Activated naive CD8-positive, alpha-beta T cell (primary cell): ENCODE data around the gene CD86.
A peak's percentile ranks its signal among the peaks of the same experiment; 100 is the strongest.

Experiments
- H3K27ac Mint-ChIP-seq: one replicate; pipeline ENCODE4 v1.8.0; 2021; ENCODE audit warnings: mixed read lengths
- H3K27me3 Mint-ChIP-seq: one replicate; pipeline ENCODE4 v1.8.0; 2021; ENCODE audit warnings: mixed read lengths
- H3K36me3 Mint-ChIP-seq: one replicate; pipeline ENCODE4 v1.8.0; 2021; ENCODE audit warnings: mixed read lengths
- H3K4me1 Mint-ChIP-seq: one replicate; pipeline ENCODE4 v1.8.0; 2021; ENCODE audit warnings: low read depth, mixed read lengths
- H3K4me3 Mint-ChIP-seq: one replicate; pipeline ENCODE4 v1.8.0; 2021; ENCODE audit warnings: mild to moderate bottlenecking, mixed read lengths
- H3K9me3 Mint-ChIP-seq: one replicate; pipeline ENCODE4 v1.8.0; 2021; ENCODE audit warnings: low read depth, mixed read lengths

The CD86 gene, protein sequence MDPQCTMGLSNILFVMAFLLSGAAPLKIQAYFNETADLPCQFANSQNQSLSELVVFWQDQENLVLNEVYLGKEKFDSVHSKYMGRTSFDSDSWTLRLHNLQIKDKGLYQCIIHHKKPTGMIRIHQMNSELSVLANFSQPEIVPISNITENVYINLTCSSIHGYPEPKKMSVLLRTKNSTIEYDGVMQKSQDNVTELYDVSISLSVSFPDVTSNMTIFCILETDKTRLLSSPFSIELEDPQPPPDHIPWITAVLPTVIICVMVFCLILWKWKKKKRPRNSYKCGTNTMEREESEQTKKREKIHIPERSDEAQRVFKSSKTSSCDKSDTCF

DNA sequence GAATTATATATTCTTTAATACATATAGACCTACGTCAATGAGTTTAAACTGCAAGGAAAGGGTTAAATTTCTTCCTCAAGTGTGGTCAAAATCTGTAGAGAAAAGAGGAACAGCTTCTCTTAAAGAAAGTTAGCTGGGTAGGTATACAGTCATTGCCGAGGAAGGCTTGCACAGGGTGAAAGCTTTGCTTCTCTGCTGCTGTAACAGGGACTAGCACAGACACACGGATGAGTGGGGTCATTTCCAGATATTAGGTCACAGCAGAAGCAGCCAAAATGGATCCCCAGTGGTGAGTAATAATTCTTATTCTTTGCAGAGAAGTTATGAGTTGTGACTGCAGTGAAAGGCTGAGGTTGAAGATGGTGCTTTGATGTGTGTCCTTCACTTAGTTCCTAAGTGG is at the start of gene CD86:
Gene CD86 (plus strand): TSS at position 148 of the 400 bp plus-strand sequence. CDS start 128 bp downstream, at position 276.
- no peaks in the 10 kb centered on the region for H3K9me3 Mint-ChIP-seq
- no peak within 1 kb of the TSS for H3K4me3 Mint-ChIP-seq
- no peak within 1 kb of the TSS for H3K27ac Mint-ChIP-seq
- no peaks in the 10 kb centered on the region for H3K36me3 Mint-ChIP-seq
- H3K27me3 Mint-ChIP-seq, result peaks cover 20% of the 10 kb centered on the region
- H3K4me1 Mint-ChIP-seq, result no peaks in the 10 kb centered on the region

- H3K9me3 Mint-ChIP-seq, result no peaks in the 10 kb centered on the region
- H3K27me3 Mint-ChIP-seq, result peaks cover 8% of the 10 kb centered on the region
- no peaks in the 10 kb centered on the region for H3K4me1 Mint-ChIP-seq
- H3K27ac Mint-ChIP-seq, result no peak overlapping the region
- no peak overlapping the region for H3K4me3 Mint-ChIP-seq
- no peaks in the 10 kb centered on the region for H3K36me3 Mint-ChIP-seq
Observed at GRCh38 chr3:122006267-122006666, 48.9 kb upstream of the CD86 start.

DNA sequence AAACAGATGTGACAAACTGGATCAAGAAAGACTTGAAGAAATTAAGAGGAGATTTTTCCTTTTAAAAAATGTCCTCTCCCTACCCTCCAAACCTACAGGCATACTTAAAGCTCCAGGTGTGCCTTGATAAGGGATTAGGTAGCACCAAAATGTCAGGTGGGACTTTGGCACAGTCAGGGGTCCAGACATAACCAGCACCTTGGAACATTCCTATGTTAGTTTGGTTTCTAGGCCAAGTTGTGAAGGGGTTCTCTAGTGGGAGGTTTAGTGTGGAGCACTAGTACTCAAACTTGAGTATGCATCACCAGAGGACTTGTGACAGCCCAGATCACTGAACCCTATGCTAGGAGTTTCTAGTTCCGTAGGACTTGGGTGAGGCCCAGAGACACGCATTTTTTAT is 47.0 kb upstream of the CD86 start:
- Mint-ChIP-seq H3K4me1 (no peaks in the 10 kb centered on the region), H3K36me3 (no peaks in the 10 kb centered on the region)

GRCh38 chr3:122010506-122010905 is 44.7 kb upstream of the CD86 start:
- no peak overlapping the region for H3K4me3 Mint-ChIP-seq
- H3K27ac Mint-ChIP-seq, result no peak overlapping the region
- no peaks in the 10 kb centered on the region for H3K27me3 Mint-ChIP-seq
- peaks cover 1% of the 10 kb centered on the region for H3K4me1 Mint-ChIP-seq
- H3K9me3 Mint-ChIP-seq, result no peaks in the 10 kb centered on the region
- H3K36me3 Mint-ChIP-seq, result no peaks in the 10 kb centered on the region

More for the DNA sequence above, 47.0 kb upstream of the CD86 start:
- Mint-ChIP-seq H3K27ac (no peak overlapping the region), H3K27me3 (peaks cover 5% of the 10 kb centered on the region), H3K9me3 (no peaks in the 10 kb centered on the region), H3K4me3 (no peak overlapping the region)

- Mint-ChIP-seq H3K36me3 (no peaks in the 10 kb centered on the region), H3K4me3 (no peak overlapping the region), H3K27ac (no peak overlapping the region), H3K9me3 (no peaks in the 10 kb centered on the region), H3K4me1 (peaks cover 1% of the 10 kb centered on the region), H3K27me3 (peaks cover 6% of the 10 kb centered on the region)
Observed at GRCh38 chr3:122011396-122011795, 43.8 kb upstream of the CD86 start.

- Mint-ChIP-seq H3K27ac (no peak overlapping the region), H3K27me3 (peaks cover 11% of the 10 kb centered on the region), H3K4me1 (peaks cover 1% of the 10 kb centered on the region), H3K4me3 (no peak overlapping the region), H3K9me3 (no peaks in the 10 kb centered on the region), H3K36me3 (no peaks in the 10 kb centered on the region)
Observed at GRCh38 chr3:122012821-122013220, 42.3 kb upstream of the CD86 start.

DNA sequence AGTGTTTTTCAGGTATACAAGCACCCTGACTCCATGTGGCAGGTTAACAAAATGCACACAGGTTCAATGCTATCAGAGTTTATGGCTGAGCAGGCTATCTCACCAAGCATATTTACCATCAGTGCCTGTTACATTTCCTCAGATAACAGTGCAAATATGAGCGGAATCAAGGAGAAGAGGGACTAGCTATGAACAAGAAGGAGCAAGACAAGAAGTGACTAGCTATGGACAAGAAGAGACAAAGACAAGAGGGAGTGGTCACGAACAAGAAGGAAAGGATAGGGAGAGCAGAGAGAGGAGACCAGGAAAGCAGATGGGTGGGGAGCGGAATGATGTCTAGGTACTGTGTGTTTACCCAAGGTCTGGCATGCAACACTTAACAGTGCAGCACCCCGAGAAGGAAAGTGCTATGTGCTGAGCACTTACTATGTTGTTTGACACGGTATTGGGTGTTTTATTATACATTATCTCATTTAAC is 41.7 kb upstream of the CD86 start:
- H3K9me3 Mint-ChIP-seq, result no peaks in the 10 kb centered on the region
- no peak overlapping the region for H3K27ac Mint-ChIP-seq
- H3K4me1 Mint-ChIP-seq, result peaks cover 1% of the 10 kb centered on the region
- H3K4me3 Mint-ChIP-seq, result no peak overlapping the region
- no peaks in the 10 kb centered on the region for H3K36me3 Mint-ChIP-seq
- peaks cover 14% of the 10 kb centered on the region for H3K27me3 Mint-ChIP-seq

- no peak overlapping the region for H3K27ac Mint-ChIP-seq
- H3K4me3 Mint-ChIP-seq, result no peak overlapping the region
- H3K9me3 Mint-ChIP-seq, result no peaks in the 10 kb centered on the region
- peaks cover 1% of the 10 kb centered on the region for H3K4me1 Mint-ChIP-seq
- peaks cover 20% of the 10 kb centered on the region for H3K27me3 Mint-ChIP-seq
- H3K36me3 Mint-ChIP-seq, result no peaks in the 10 kb centered on the region
Observed at GRCh38 chr3:122014741-122015140, 40.4 kb upstream of the CD86 start.

DNA sequence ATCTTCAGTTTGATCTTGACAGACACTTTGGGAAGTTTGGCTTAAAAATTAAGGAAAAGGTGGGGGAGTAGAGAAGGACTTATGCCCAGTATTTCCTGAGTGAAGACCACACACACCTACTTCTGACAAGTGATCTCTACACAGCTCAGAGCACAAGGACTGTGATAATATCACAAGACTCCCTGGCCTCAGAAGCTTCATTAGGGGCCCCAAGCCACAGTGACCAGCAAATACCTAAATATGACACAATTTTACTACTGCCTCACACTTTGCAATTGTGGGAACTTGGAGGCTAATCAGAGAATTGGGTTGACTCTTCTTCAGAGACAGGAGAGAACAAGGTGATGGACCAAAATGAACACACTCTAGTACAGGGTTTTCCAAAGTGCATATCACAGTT is 35.7 kb upstream of the CD86 start:
- H3K4me3 Mint-ChIP-seq, result no peak overlapping the region
- no peak overlapping the region for H3K27ac Mint-ChIP-seq
- peaks cover 36% of the 10 kb centered on the region for H3K27me3 Mint-ChIP-seq
- no peaks in the 10 kb centered on the region for H3K9me3 Mint-ChIP-seq
- H3K36me3 Mint-ChIP-seq, result no peaks in the 10 kb centered on the region
- H3K4me1 Mint-ChIP-seq, result peaks cover 2% of the 10 kb centered on the region

GRCh38 chr3:122021037-122021436 is 34.1 kb upstream of the CD86 start:
- H3K27ac Mint-ChIP-seq, result no peak overlapping the region
- peaks cover 2% of the 10 kb centered on the region for H3K4me1 Mint-ChIP-seq
- peaks cover 32% of the 10 kb centered on the region for H3K27me3 Mint-ChIP-seq
- no peaks in the 10 kb centered on the region for H3K9me3 Mint-ChIP-seq
- H3K36me3 Mint-ChIP-seq, result no peaks in the 10 kb centered on the region
- H3K4me3 Mint-ChIP-seq, result peak overlapping the region; percentile 8

DNA sequence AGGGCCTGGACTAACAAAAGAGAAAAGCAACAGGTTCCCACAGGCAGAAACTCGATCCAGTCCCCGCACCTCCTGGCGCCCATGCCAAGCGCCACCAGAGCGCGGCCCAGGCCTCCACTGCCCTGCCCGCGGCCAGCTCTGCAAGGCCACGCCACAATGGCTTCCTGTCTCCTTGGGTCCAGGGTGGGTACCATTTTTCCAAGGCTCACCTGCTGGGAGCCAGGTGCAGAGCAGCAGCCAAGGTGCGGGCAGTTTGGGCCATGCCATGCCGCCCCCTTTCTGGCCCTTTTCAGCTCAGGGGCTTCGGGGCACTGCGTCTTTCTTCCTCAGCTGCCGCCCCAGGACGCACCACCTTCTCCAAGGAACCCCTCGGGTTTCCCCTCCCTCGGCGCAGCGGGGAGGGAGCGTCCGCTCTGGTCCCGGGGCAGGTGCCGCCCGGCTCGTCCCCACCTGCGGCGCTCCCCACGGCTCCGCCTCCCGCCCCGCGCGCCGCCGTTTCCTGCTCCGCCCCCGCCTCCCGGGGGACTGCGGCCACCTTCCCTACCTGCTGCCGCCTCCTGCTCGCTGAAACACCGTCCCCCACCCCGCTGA is 33.3 kb upstream of the CD86 start, which contains the start of gene ILDR1:
Gene ILDR1 (minus strand): TSS at position 437 of the 591 bp plus-strand sequence. CDS start 170 bp downstream, at position 267.
- H3K9me3 Mint-ChIP-seq, result no peaks in the 10 kb centered on the region
- peaks cover 2% of the 10 kb centered on the region for H3K4me1 Mint-ChIP-seq
- H3K27me3 Mint-ChIP-seq, result peaks cover 28% of the 10 kb centered on the region
- peak within 1 kb of the TSS; percentile 64 for H3K4me3 Mint-ChIP-seq
- no peak within 1 kb of the TSS for H3K27ac Mint-ChIP-seq
- H3K36me3 Mint-ChIP-seq, result no peaks in the 10 kb centered on the region

GRCh38 chr3:122023335-122023910 is 31.7 kb upstream of the CD86 start:
- H3K4me1 Mint-ChIP-seq, result peaks cover 2% of the 10 kb centered on the region

DNA sequence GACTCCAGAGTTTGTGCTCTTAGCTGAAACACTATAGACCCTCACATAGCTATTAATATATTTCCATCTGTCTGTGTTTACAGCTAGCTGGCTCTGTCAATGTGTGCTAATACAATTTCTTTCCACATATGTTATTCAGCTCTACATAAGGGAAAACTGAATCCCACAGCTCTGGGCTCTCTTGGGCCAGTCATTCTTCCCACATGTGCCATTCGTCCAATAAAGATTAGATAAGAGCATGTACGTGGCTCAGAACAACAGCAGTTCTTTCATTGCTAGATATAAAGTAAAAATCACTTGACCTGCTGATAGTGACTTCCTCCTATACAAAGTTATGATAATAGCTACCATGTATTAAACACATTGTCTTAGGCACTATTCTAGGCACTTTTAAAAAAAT is 30.4 kb upstream of the CD86 start:
- H3K27ac Mint-ChIP-seq, result no peak overlapping the region

More at GRCh38 chr3:122023335-122023910, 31.7 kb upstream of the CD86 start:
- Mint-ChIP-seq H3K9me3 (no peaks in the 10 kb centered on the region), H3K36me3 (no peaks in the 10 kb centered on the region), H3K27ac (no peak overlapping the region), H3K4me3 (no peak overlapping the region), H3K27me3 (peaks cover 22% of the 10 kb centered on the region)

DNA sequence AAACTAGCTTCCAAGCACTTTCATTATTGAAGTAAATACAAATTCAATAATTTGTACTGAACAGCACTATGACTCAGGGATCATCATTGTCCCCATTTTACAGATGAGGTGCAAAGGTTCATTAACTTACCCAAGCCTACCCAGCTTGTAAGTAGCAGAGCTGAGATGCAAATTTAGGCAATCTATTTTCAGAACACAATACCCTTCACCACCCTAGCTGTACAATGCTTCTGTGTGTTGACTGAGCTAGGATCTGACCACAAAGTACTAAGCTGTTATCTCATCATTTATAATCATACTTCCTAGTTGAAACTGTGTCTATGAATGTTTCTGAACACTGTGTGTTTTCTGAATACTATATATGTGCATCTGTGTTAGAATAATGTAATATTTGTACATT is 29.9 kb upstream of the CD86 start:
- no peak overlapping the region for H3K27ac Mint-ChIP-seq
- H3K27me3 Mint-ChIP-seq, result peaks cover 11% of the 10 kb centered on the region
- H3K4me3 Mint-ChIP-seq, result no peak overlapping the region
- no peaks in the 10 kb centered on the region for H3K36me3 Mint-ChIP-seq
- H3K4me1 Mint-ChIP-seq, result peaks cover 3% of the 10 kb centered on the region
- H3K9me3 Mint-ChIP-seq, result no peaks in the 10 kb centered on the region

More for the DNA sequence above, 30.4 kb upstream of the CD86 start:
- peaks cover 2% of the 10 kb centered on the region for H3K4me1 Mint-ChIP-seq
- no peaks in the 10 kb centered on the region for H3K9me3 Mint-ChIP-seq
- no peak overlapping the region for H3K4me3 Mint-ChIP-seq
- H3K36me3 Mint-ChIP-seq, result no peaks in the 10 kb centered on the region
- H3K27me3 Mint-ChIP-seq, result peaks cover 15% of the 10 kb centered on the region

- Mint-ChIP-seq H3K36me3 (no peaks in the 10 kb centered on the region), H3K27me3 (peaks cover 3% of the 10 kb centered on the region), H3K27ac (no peak overlapping the region), H3K4me3 (no peak overlapping the region), H3K4me1 (peaks cover 4% of the 10 kb centered on the region), H3K9me3 (peaks cover 1% of the 10 kb centered on the region)
Observed at GRCh38 chr3:122030381-122031122, 24.6 kb upstream of the CD86 start.
